PC-9 (cell line): Measurements from ENCODE around the gene PIK3CB. TPM values are rescaled to one million over a fixed set of nuclear protein-coding genes. Genes with fewer than 3 reads are reported as not detected.

ENCODE experiments used
- BruUV-seq: library from RNA; stranded (reverse); fragments of 400-500 nt; replicated peaks from 2 replicates; lab custom pipeline; 2021; lab: Mats Ljungman, UMichigan
- CTCF ChIA-PET: fragments of 300-600 bp; sonication (Branson Sonifier 250); formaldehyde crosslinking; loops from one replicate; lab custom pipeline; 2022; ENCODE audit warnings: antibody characterized with exemption; lab: Charles Lee
- POLR2A ChIA-PET: fragments of 300-600 bp; sonication (Branson Sonifier 250); formaldehyde crosslinking; loops from one replicate; lab custom pipeline; 2022; ENCODE audit warnings: antibody characterized with exemption; ENCODE audit not compliant: unreplicated experiment; lab: Charles Lee
- DNase-seq, 2 experiments: peaks; one replicate each; pipeline versions ENCODE4 v3.0.0 to v3.0.0-alpha.2; 2015 to 2022; ENCODE audit warnings: mixed read lengths in 1 of 2
- H2AFZ ChIP-seq: fragments of 200-600 bp; sonication (generic); 2 replicates; pipeline ENCODE4 v1.8.1; 2017; ENCODE audit warnings: antibody characterized with exemption
- H3F3A ChIP-seq: fragments of 200-600 bp; sonication (generic); 2 replicates; pipeline ENCODE4 v1.8.1; 2017; ENCODE audit warnings: antibody characterized with exemption, mild to moderate bottlenecking, low read depth; ENCODE audit not compliant: insufficient read depth
- H3K27ac ChIP-seq: fragments of 200-600 bp; sonication (generic); 2 replicates; pipeline ENCODE4 v1.6.1; 2016; ENCODE audit warnings: mixed run types
- H3K27me3 ChIP-seq: fragments of 200-600 bp; sonication (generic); 2 replicates; pipeline ENCODE4 v1.6.1; 2016; ENCODE audit warnings: low read depth, mixed run types; ENCODE audit not compliant: insufficient read depth
- H3K36me3 ChIP-seq: fragments of 200-600 bp; sonication (generic); 2 replicates; pipeline ENCODE4 v1.6.1; 2016; ENCODE audit warnings: low read depth, mixed run types
- H3K4me1 ChIP-seq: fragments of 200-600 bp; sonication (generic); replicated peaks from 2 replicates; pipeline ENCODE4 v1.6.1; 2016; ENCODE audit warnings: mixed run types; ENCODE audit not compliant: insufficient read depth
- H3K4me2 ChIP-seq: fragments of 200-600 bp; sonication (generic); 2 replicates; pipeline ENCODE4 v1.6.1; 2017; ENCODE audit warnings: mixed run types
- H3K4me3 ChIP-seq: fragments of 200-600 bp; sonication (generic); 2 replicates; pipeline ENCODE4 v1.6.1; 2016; ENCODE audit warnings: mixed run types
- H3K79me2 ChIP-seq: fragments of 200-600 bp; sonication (generic); 2 replicates; pipeline ENCODE4 v1.6.1; 2017; ENCODE audit warnings: low read depth, mixed run types
- H3K9me2 ChIP-seq: fragments of 200-600 bp; sonication (generic); 2 replicates; pipeline ENCODE4 v1.8.1; 2017; ENCODE audit warnings: mild to moderate bottlenecking; ENCODE audit not compliant: insufficient read depth
- H3K9me3 ChIP-seq: fragments of 200-600 bp; sonication (generic); 2 replicates; pipeline ENCODE4 v1.8.1; 2016; ENCODE audit warnings: low read depth; ENCODE audit not compliant: insufficient read depth
- H4K20me1 ChIP-seq: fragments of 200-600 bp; sonication (generic); 2 replicates; pipeline ENCODE4 v1.8.1; 2017; ENCODE audit not compliant: insufficient read depth
- CTCF ChIP-seq: fragments of 200-600 bp; sonication (generic); conservative IDR thresholded peaks from 2 replicates; pipeline ENCODE4 v1.6.1; 2017; ENCODE audit warnings: mixed run types, antibody characterized with exemption, mild to moderate bottlenecking, moderate library complexity
- EZH2 ChIP-seq: fragments of 200-600 bp; sonication (generic); IDR thresholded peaks from 2 replicates; pipeline ENCODE4 v1.8.0; 2017; ENCODE audit warnings: antibody characterized with exemption, low read depth
- intact Hi-C: fragments of 100-400 bp; cut with micrococcal nuclease; formaldehyde crosslinking; loops from one replicate; pipeline ENCODE4 v1.10.0; 2022; ENCODE audit not compliant: unreplicated experiment
- total RNA-seq: library from RNA; stranded (reverse); gene quantifications from 2 replicates; pipeline ENCODE4 v1.2.3, GENCODE V29; 2021

PIK3CB gene
- total RNA-seq, 1 experiment from 2014 or later, result 47.8 TPM

GRCh38 chr3:138801792-138802191 lies 32.9 kb downstream of the PIK3CB start:
- H4K20me1 ChIP-seq, result peaks cover 7% of the 10 kb centered on the region; the same call in 1 of the 2 replicates
- BruUV-seq, result no TSS peak
- H3K9me2 ChIP-seq, result no peaks in the 10 kb centered on the region
- intact Hi-C loops, result no loop called here
- no peak overlapping the region for H2AFZ ChIP-seq
- ChIA-PET POLR2A (interaction anchor here (0.6 kb wide), 2 partner anchors 18 to 632 kb away, joined by 4 to 30 read pairs; no protein-coding TSS in a partner anchor), CTCF (no interaction called here)
- H3F3A ChIP-seq, result no peaks in the 10 kb centered on the region
- no peak overlapping the region for H3K4me3 ChIP-seq
- H3K4me2 ChIP-seq, result no peak overlapping the region
- peaks cover 30% of the 10 kb centered on the region for H3K79me2 ChIP-seq
- H3K9me3 ChIP-seq, result no peaks in the 10 kb centered on the region
- no peaks in the 10 kb centered on the region for H3K4me1 ChIP-seq
- H3K36me3 ChIP-seq, result no peaks in the 10 kb centered on the region
- TF ChIP-seq CTCF (no peak), EZH2 (no peak)
- H3K27ac ChIP-seq, result no peak overlapping the region
- no peaks in the 10 kb centered on the region for H3K27me3 ChIP-seq
- DNase-seq, result no peak

- peaks cover 7% of the 10 kb centered on the region; the same call in 1 of the 2 replicates for H4K20me1 ChIP-seq
- ChIA-PET CTCF (no interaction called here), POLR2A (no interaction called here)
- no peaks in the 10 kb centered on the region for H3K4me1 ChIP-seq
- no peaks in the 10 kb centered on the region for H3F3A ChIP-seq
- no peaks in the 10 kb centered on the region for H3K9me2 ChIP-seq
- peaks cover 28% of the 10 kb centered on the region for H3K79me2 ChIP-seq
- no peak overlapping the region for H2AFZ ChIP-seq
- no peak for TF ChIP-seq CTCF
- no peak for TF ChIP-seq EZH2
- no peak overlapping the region for H3K4me2 ChIP-seq
- H3K27me3 ChIP-seq, result no peaks in the 10 kb centered on the region
- no peak for DNase-seq
- H3K36me3 ChIP-seq, result no peaks in the 10 kb centered on the region
- no TSS peak for BruUV-seq
- intact Hi-C loops, result no loop called here
- H3K9me3 ChIP-seq, result no peaks in the 10 kb centered on the region
- H3K27ac ChIP-seq, result no peak overlapping the region
- H3K4me3 ChIP-seq, result no peak overlapping the region
Observed at GRCh38 chr3:138800248-138800647, 34.5 kb downstream of the PIK3CB start.

- no TSS peak for BruUV-seq
- Histone ChIP-seq H3K79me2 (peaks cover 28% of the 10 kb centered on the region), H2AFZ (no peak overlapping the region), H3K27me3 (no peaks in the 10 kb centered on the region), H3K36me3 (no peaks in the 10 kb centered on the region), H3K4me2 (no peak overlapping the region), H3K27ac (no peak overlapping the region), H3K4me1 (no peaks in the 10 kb centered on the region), H3K4me3 (no peak overlapping the region), H3F3A (no peaks in the 10 kb centered on the region), H4K20me1 (peaks cover 7% of the 10 kb centered on the region; the same call in 1 of the 2 replicates), H3K9me3 (no peaks in the 10 kb centered on the region), H3K9me2 (no peaks in the 10 kb centered on the region)
- TF ChIP-seq EZH2 (no peak), CTCF (no peak)
- ChIA-PET CTCF (no interaction called here), POLR2A (no interaction called here)
- intact Hi-C loops, result no loop called here
- no peak for DNase-seq
Observed at GRCh38 chr3:138799822-138800221, 34.9 kb downstream of the PIK3CB start.
